ENCODE results near the gene MAP3K10.
"Not testable (repeated sequence)": the region's sequence is repeated elsewhere in the genome, so short reads cannot be mapped to it uniquely, and the experiment has no call there.

Gene MAP3K10

GRCh38 chr19:40190891-40191835 lies at the start of gene MAP3K10:
MAP3K10 (plus strand) TSS chr19:40191426; CDS start chr19:40192032, 606 bp downstream.
- peak; percentile 89 for DNase-seq

- DNase-seq, result no peak
Measured at GRCh38 chr19:40141551-40141950, 49.7 kb upstream of the MAP3K10 start.

- DNase-seq, result no peak
Measured at GRCh38 chr19:40143612-40144011, 47.6 kb upstream of the MAP3K10 start.

GRCh38 chr19:40144151-40144550 lies 47.1 kb upstream of the MAP3K10 start:
- DNase-seq, result no peak

- DNase-seq, result no peak
Measured at GRCh38 chr19:40144947-40145748, 46.1 kb upstream of the MAP3K10 start.

GRCh38 chr19:40145749-40146029 lies 45.5 kb upstream of the MAP3K10 start:
- DNase-seq, result not testable (repeated sequence)

- no peak for DNase-seq
Measured at GRCh38 chr19:40147338-40147692, 43.9 kb upstream of the MAP3K10 start.

- DNase-seq, result no peak
Measured at GRCh38 chr19:40147693-40148347, 43.4 kb upstream of the MAP3K10 start.

- DNase-seq, result no peak
Measured at GRCh38 chr19:40149501-40149900, 41.7 kb upstream of the MAP3K10 start.

- no peak for DNase-seq
Measured at GRCh38 chr19:40150170-40150569, 41.1 kb upstream of the MAP3K10 start.

- no peak for DNase-seq
Measured at GRCh38 chr19:40154121-40154680, 37.0 kb upstream of the MAP3K10 start.

- no peak for DNase-seq
Measured at GRCh38 chr19:40155749-40156265, 35.4 kb upstream of the MAP3K10 start.

- no peak for DNase-seq
Measured at GRCh38 chr19:40157059-40157458, 34.2 kb upstream of the MAP3K10 start.

- no peak for DNase-seq
Measured at GRCh38 chr19:40159744-40160143, 31.5 kb upstream of the MAP3K10 start.

GRCh38 chr19:40162104-40162503 lies 29.1 kb upstream of the MAP3K10 start:
- no peak for DNase-seq

- DNase-seq, result no peak
Measured at GRCh38 chr19:40163541-40164129, 27.6 kb upstream of the MAP3K10 start.

- peak; percentile 46 for DNase-seq
Measured at GRCh38 chr19:40165362-40165937, 25.8 kb upstream of the MAP3K10 start.

GRCh38 chr19:40169482-40170302 lies 21.5 kb upstream of the MAP3K10 start:
- DNase-seq, result not testable (repeated sequence)

GRCh38 chr19:40170303-40170989 lies 20.8 kb upstream of the MAP3K10 start:
- DNase-seq, result not testable (repeated sequence)

GRCh38 chr19:40171293-40171692 lies 19.9 kb upstream of the MAP3K10 start:
- DNase-seq, result not testable (repeated sequence)

GRCh38 chr19:40174092-40174491 lies 17.1 kb upstream of the MAP3K10 start:
- no peak for DNase-seq
